ENCODE results near the gene STEAP3.

Gene STEAP3

GRCh38 chr2:119254601-119255080 lies 31.0 kb downstream of the STEAP3 start:
- TF ChIP-seq, protein P1, sequence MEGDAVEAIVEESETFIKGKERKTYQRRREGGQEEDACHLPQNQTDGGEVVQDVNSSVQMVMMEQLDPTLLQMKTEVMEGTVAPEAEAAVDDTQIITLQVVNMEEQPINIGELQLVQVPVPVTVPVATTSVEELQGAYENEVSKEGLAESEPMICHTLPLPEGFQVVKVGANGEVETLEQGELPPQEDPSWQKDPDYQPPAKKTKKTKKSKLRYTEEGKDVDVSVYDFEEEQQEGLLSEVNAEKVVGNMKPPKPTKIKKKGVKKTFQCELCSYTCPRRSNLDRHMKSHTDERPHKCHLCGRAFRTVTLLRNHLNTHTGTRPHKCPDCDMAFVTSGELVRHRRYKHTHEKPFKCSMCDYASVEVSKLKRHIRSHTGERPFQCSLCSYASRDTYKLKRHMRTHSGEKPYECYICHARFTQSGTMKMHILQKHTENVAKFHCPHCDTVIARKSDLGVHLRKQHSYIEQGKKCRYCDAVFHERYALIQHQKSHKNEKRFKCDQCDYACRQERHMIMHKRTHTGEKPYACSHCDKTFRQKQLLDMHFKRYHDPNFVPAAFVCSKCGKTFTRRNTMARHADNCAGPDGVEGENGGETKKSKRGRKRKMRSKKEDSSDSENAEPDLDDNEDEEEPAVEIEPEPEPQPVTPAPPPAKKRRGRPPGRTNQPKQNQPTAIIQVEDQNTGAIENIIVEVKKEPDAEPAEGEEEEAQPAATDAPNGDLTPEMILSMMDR (IDR thresholded peaks at IDR 0.05; ENCODE audit: control insufficient read depth, extremely low read depth, insufficient read depth), result no peak
- H3K4me3 ChIP-seq (ENCODE audit: low read depth, low read length), result no peak overlapping the region
- no peak for DNase-seq (ENCODE audit: low read depth)

DNA sequence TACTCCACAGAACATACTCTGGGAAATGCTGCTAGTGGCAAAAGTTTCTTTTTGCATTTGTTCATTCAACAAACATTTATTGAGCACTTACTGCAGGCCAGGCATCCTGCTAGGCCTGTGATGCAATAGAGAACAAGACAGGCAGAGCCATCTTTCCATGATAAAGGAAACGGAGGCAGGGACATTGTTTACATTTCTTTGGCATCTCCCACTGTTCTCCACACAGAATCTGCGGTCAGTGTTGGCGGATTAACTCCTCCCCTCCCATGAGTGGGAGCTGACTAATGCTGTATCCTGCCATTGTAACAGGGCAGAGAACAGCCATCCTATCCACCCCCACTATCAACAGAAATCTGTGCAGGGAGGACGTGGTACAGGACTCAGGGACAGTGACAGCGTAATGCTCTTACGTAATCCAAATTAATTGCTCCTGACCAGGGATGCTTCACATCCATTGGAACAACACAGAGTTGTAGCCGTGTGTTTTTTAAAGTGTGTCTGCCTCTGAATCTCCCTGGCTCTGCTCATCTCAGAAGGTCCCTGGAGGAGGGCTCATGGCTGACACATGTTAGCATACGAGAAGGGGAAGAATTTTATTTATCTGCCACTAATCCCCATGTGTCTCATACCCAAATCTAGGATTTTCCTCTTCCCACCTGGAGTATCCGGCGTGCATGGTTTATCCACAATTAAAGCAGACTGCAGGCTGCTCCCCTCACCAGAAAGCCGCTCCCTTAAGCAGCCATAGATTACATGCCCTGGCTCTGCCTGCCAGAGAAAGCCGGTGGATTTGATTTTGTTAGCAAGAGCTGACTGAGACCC lies 32.3 kb downstream of the STEAP3 start:
- H3K4me3 ChIP-seq (ENCODE audit: low read depth, low read length), result no peak overlapping the region
- TF ChIP-seq, protein P1 (IDR thresholded peaks at IDR 0.05; ENCODE audit: control insufficient read depth, extremely low read depth, insufficient read depth), result no peak
- DNase-seq (ENCODE audit: low read depth), result no peak

DNA sequence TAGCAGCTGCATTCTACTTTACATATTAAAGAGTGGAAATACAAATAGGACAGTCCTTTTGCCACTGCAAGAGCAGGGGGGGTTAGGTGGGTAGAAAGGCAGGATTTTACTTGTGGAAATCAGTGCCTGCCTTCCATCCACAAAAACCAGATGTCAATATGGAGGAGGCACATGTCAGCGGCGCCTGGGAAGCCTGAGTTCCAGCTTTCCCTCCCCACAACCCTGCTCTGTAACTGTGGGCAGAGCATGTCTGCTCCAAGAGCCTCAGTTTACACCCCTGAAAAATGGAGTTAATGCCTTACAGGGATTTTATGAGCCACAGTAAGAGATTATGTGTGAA lies 32.9 kb downstream of the STEAP3 start:
- H3K4me3 ChIP-seq (ENCODE audit: low read depth, low read length), result no peak overlapping the region
- TF ChIP-seq, protein P1 (IDR thresholded peaks at IDR 0.05; ENCODE audit: control insufficient read depth, extremely low read depth, insufficient read depth), result no peak
- DNase-seq (ENCODE audit: low read depth), result no peak

- H3K4me3 ChIP-seq (ENCODE audit: low read depth, low read length), result no peak overlapping the region
- DNase-seq (ENCODE audit: low read depth), result no peak
Measured at GRCh38 chr2:119257198-119257597, 33.6 kb downstream of the STEAP3 start.

GRCh38 chr2:119259296-119259860 lies 35.7 kb downstream of the STEAP3 start:
- H3K4me3 ChIP-seq (ENCODE audit: low read depth, low read length), result no peak overlapping the region
- TF ChIP-seq, protein P1 (IDR thresholded peaks at IDR 0.05; ENCODE audit: control insufficient read depth, extremely low read depth, insufficient read depth), result no peak
- no peak for DNase-seq (ENCODE audit: low read depth)

More at GRCh38 chr2:119257198-119257597, 33.6 kb downstream of the STEAP3 start:
- TF ChIP-seq, protein P1 (IDR thresholded peaks at IDR 0.05; ENCODE audit: control insufficient read depth, extremely low read depth, insufficient read depth), result no peak

- no peak for DNase-seq (ENCODE audit: low read depth)
- H3K4me3 ChIP-seq (ENCODE audit: low read depth, low read length), result no peak overlapping the region
- TF ChIP-seq, protein P1 (IDR thresholded peaks at IDR 0.05; ENCODE audit: control insufficient read depth, extremely low read depth, insufficient read depth), result no peak
Measured at GRCh38 chr2:119260646-119261492, 37.2 kb downstream of the STEAP3 start.

All from LNCaP clone FGC (cell line).